GM18870 (cell line): ENCODE data around the gene MUSTN1.

Experiments used
- ATAC-seq: cut with Tn5 transposase; IDR thresholded peaks from one replicate; pipeline ENCODE4 v1.9.1; 2021; ENCODE audit warnings: moderate library complexity; ENCODE audit not compliant: unreplicated experiment

The MUSTN1 gene

GRCh38 chr3:52834871-52835501 lies at the start of gene MUSTN1:
Gene MUSTN1 (minus strand): TSS chr3:52835019. CDS start chr3:52834948, 71 bp downstream.
- ATAC-seq: no peak

- no peak for ATAC-seq
Observed at GRCh38 chr3:52882377-52882776, 47.6 kb upstream of the MUSTN1 start.

- no peak for ATAC-seq
Observed at GRCh38 chr3:52881871-52882270, 47.1 kb upstream of the MUSTN1 start.

- ATAC-seq: no peak
Observed at GRCh38 chr3:52880474-52880873, 45.7 kb upstream of the MUSTN1 start.

GRCh38 chr3:52880047-52880446 lies 45.2 kb upstream of the MUSTN1 start:
- no peak for ATAC-seq

- no peak for ATAC-seq
Observed at GRCh38 chr3:52879581-52879980, 44.8 kb upstream of the MUSTN1 start.

GRCh38 chr3:52879090-52879489 lies 44.3 kb upstream of the MUSTN1 start:
- no peak for ATAC-seq

GRCh38 chr3:52877085-52877484 lies 42.3 kb upstream of the MUSTN1 start:
- ATAC-seq: no peak

- ATAC-seq: no peak
Observed at GRCh38 chr3:52874864-52875587, 40.2 kb upstream of the MUSTN1 start.

GRCh38 chr3:52874160-52874701 lies 39.4 kb upstream of the MUSTN1 start:
- ATAC-seq: no peak

- ATAC-seq: no peak
Observed at GRCh38 chr3:52873433-52874159, 38.8 kb upstream of the MUSTN1 start.

GRCh38 chr3:52872245-52872644 lies 37.4 kb upstream of the MUSTN1 start:
- ATAC-seq: no peak

GRCh38 chr3:52871761-52872160 lies 36.9 kb upstream of the MUSTN1 start:
- no peak for ATAC-seq

- ATAC-seq: no peak
Observed at GRCh38 chr3:52870471-52870870, 35.7 kb upstream of the MUSTN1 start.

- ATAC-seq: no peak
Observed at GRCh38 chr3:52866427-52866826, 31.6 kb upstream of the MUSTN1 start.

- ATAC-seq: no peak
Observed at GRCh38 chr3:52865994-52866393, 31.2 kb upstream of the MUSTN1 start.

- ATAC-seq: no peak
Observed at GRCh38 chr3:52860424-52860768, 25.6 kb upstream of the MUSTN1 start.

GRCh38 chr3:52859686-52860423 lies 25.0 kb upstream of the MUSTN1 start:
- no peak for ATAC-seq

- no peak for ATAC-seq
Observed at GRCh38 chr3:52857864-52858263, 23.0 kb upstream of the MUSTN1 start.

GRCh38 chr3:52857133-52857532 lies 22.3 kb upstream of the MUSTN1 start:
- no peak for ATAC-seq

GRCh38 chr3:52856666-52857065 lies 21.8 kb upstream of the MUSTN1 start:
- ATAC-seq: peak; percentile 62
